NB4 (cell line): Measurements from ENCODE around the gene ACBD5.

ENCODE experiments used
- CTCF ChIP-seq: IDR thresholded peaks from one replicate; pipeline ENCODE4 v1.5.1; 2012; ENCODE audit warnings: low read depth, low read length
- POLR2A ChIP-seq: IDR thresholded peaks from 2 replicates; pipeline ENCODE4 v1.6.1; 2011; ENCODE audit warnings: mild to moderate bottlenecking; ENCODE audit not compliant: insufficient read length; ENCODE audit errors: extremely low read depth

DNA sequence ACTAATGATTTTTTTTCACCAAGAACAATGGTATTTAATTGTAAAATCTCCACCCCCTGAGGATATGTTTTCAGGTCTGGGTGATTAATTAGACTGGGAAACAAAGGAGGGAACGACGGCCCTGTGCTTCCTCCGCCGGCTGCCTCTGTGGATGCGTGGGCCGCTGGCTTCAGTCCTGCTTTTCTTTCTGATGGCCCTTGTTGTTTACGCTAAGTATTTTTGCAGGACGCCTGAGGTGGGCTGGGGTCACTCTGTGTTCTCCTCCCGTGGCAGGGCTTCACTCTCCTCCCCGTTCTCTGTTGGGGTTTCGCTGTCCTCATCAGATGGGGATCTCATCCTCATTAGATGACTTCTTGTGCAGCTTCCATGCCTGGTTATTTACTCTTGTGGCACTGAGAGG lies 5.2 kb upstream of the ACBD5 start:
- TF ChIP-seq CTCF (no peak), POLR2A (no peak)
